H1 (cell line): ENCODE data around the gene HM13. TPM values are rescaled to one million over a fixed set of nuclear protein-coding genes. Genes with fewer than 3 reads are reported as not detected.

Source experiments
- ASH2L ChIP-seq: fragments of 200-600, 300-600 bp; sonication (generic); IDR thresholded peaks from one replicate; pipeline ENCODE4 v1.7.1; 2017; ENCODE audit warnings: low read length
- CBX5 ChIP-seq: fragments of 300-800, 300-1000 bp; sonication (generic); IDR thresholded peaks from 2 replicates; pipeline ENCODE4 v1.7.1; 2016; ENCODE audit warnings: antibody characterized with exemption, low read length, low read depth
- CHD7 ChIP-seq: fragments of 300-600 bp; sonication (generic); IDR thresholded peaks from 2 replicates; pipeline ENCODE4 v1.7.1; 2012; ENCODE audit warnings: low read length, moderate library complexity, mild to moderate bottlenecking, inconsistent platforms; ENCODE audit not compliant: insufficient replicate concordance
- CREB1 ChIP-seq: IDR thresholded peaks from 2 replicates; pipeline ENCODE4 v1.6.1; 2012; ENCODE audit warnings: inconsistent platforms
- GABPA ChIP-seq: IDR thresholded peaks from 2 replicates; pipeline ENCODE4 v1.6.1; 2011; ENCODE audit warnings: mild to moderate bottlenecking, low read length, moderate library complexity, borderline replicate concordance; ENCODE audit not compliant: insufficient read depth
- HDAC2 ChIP-seq, 2 experiments: fragments of 300-600 bp in 1 of 2; sonication (generic) in 1 of 2; IDR thresholded peaks; 2 replicates each; pipeline ENCODE4 v1.6.1; 2011 to 2012; ENCODE audit warnings: low read depth in 2 of 2, low read length in 2 of 2, mild to moderate bottlenecking in 2 of 2, moderate library complexity in 2 of 2, borderline replicate concordance in 1 of 2, inconsistent platforms in 1 of 2
- KDM5A ChIP-seq: fragments of 200-600 bp; IDR thresholded peaks from 2 replicates; pipeline ENCODE4 v1.7.1; 2012; ENCODE audit warnings: mild to moderate bottlenecking, low read length, inconsistent platforms, mixed read lengths
- NANOG ChIP-seq: IDR thresholded peaks from 2 replicates; pipeline ENCODE4 v1.6.1; 2011; ENCODE audit warnings: low read length, low read depth, mild to moderate bottlenecking, inconsistent platforms; ENCODE audit not compliant: insufficient read depth, poor library complexity, severe bottlenecking
- NRF1 ChIP-seq: IDR thresholded peaks from 2 replicates; pipeline ENCODE4 v1.6.1; 2011; ENCODE audit warnings: mild to moderate bottlenecking, low read depth, low read length, improper control_type of control experiment
- POLR2AphosphoS5 ChIP-seq: IDR thresholded peaks from 2 replicates; pipeline ENCODE4 v1.6.1; 2011; ENCODE audit warnings: low read depth, low read length
- SRF ChIP-seq: IDR thresholded peaks from 2 replicates; pipeline ENCODE4 v1.6.1; 2011; ENCODE audit warnings: mild to moderate bottlenecking, low read depth, low read length, moderate library complexity
- polyA plus RNA-seq, 7 experiments: library from polyadenylated mRNA; depleted of rRNA in 3 of 7; stranded (reverse) in 5 of 7; unstranded in 2 of 7; fragments of >200 nt in 5 of 7; fragments of 200-250 nt in 2 of 7; gene quantifications; 1 replicate in 5 of 7; 2 replicates in 1 of 7; 4 replicates in 1 of 7; pipeline versions ENCODE4 v1.2.1 to v1.2.3, GENCODE V29; 2011 to 2013; ENCODE audit warnings: missing spikeins in 2 of 7, mixed read lengths in 2 of 7
- total RNA-seq: library from RNA; stranded (reverse); fragmentation: NEBNext Ultra II Directional; extraction: Animal tissue kit (Norgen Biotek cat#: 25700); gene quantifications from 2 replicates; pipeline ENCODE4 v1.2.1, GENCODE V29; 2021

HM13 gene
- total and polyA plus RNA-seq, 2 of the 8 experiments (the other 6 are each of a cell fraction or from before 2014, with no cell fraction given): 118 to 183 TPM

DNA sequence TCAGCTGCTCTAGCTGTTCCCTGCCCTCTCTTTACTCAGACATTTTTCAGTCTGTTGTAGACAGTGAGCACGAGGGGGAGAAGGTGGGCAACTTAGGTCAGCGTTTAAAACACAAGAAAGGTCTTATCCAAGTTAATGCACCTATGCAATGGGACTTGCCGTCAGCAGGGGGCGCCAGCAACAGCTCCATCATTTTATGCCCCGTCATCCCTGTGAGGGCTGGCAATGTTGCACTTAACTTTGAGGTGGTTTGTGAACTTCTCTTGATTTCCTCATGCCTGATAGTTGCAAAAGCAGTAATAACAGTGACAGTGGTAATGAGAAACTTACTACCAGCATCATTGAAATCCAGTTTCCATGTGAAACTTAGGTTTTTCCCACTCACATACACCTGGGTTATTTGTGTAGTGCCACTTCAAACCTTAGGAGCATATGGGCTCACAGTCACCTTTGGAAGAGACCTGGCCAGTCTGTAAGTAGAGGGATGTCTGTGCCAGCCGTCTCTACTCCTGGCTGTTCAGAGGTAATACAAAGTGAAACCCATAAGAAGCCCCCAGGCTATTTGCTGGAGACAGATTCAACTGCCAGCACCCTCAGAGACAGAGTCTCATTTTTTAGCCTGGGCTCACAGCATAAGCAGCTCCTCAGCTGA, 46.0 kb downstream of the HM13 start (continued):
- TF ChIP-seq NRF1: 0 out of 2 replicates have a peak, but pooled peaks have one; percentile 12
- peak; percentile 75 for TF ChIP-seq POLR2AphosphoS5
- TF ChIP-seq CHD7: no peak
- no peak for TF ChIP-seq NANOG
- TF ChIP-seq CBX5: no peak
- TF ChIP-seq CREB1: peak; percentile 51; the same call in 1 of the 2 replicates
- no peak for TF ChIP-seq KDM5A
- no peak for TF ChIP-seq SRF
- TF ChIP-seq HDAC2 (IDR thresholded peaks at IDR 0.05; ENCODE audit: borderline replicate concordance in 1 of 2, low read depth in 2 of 2, low read length in 2 of 2): no peak
- peak; percentile 38; the same call in 1 of the 2 replicates for TF ChIP-seq GABPA
- no peak for TF ChIP-seq ASH2L
